Mucosa of gallbladder (tissue), 1 donor: Measurements from ENCODE around the gene COLEC11. TPM values are rescaled to one million over a fixed set of nuclear protein-coding genes. Genes with fewer than 3 reads are reported as not detected.
"Not testable (repeated sequence)": the region's sequence is repeated elsewhere in the genome, so short reads cannot be mapped to it uniquely, and the experiment has no call there.

Source experiments
- DNase-seq: peaks from one replicate; pipeline ENCODE4 v3.0.0-alpha.2; 2020; ENCODE audit warnings: low spot score
- total RNA-seq: library from RNA; stranded (reverse); gene quantifications from one replicate; pipeline ENCODE4 v1.2.1, GENCODE V29; 2021
- donor health status: DM: no; HTN: no; CAD: no.

The COLEC11 gene
- total RNA-seq, 1 donor from 2014 or later, result 79.0 TPM

DNA sequence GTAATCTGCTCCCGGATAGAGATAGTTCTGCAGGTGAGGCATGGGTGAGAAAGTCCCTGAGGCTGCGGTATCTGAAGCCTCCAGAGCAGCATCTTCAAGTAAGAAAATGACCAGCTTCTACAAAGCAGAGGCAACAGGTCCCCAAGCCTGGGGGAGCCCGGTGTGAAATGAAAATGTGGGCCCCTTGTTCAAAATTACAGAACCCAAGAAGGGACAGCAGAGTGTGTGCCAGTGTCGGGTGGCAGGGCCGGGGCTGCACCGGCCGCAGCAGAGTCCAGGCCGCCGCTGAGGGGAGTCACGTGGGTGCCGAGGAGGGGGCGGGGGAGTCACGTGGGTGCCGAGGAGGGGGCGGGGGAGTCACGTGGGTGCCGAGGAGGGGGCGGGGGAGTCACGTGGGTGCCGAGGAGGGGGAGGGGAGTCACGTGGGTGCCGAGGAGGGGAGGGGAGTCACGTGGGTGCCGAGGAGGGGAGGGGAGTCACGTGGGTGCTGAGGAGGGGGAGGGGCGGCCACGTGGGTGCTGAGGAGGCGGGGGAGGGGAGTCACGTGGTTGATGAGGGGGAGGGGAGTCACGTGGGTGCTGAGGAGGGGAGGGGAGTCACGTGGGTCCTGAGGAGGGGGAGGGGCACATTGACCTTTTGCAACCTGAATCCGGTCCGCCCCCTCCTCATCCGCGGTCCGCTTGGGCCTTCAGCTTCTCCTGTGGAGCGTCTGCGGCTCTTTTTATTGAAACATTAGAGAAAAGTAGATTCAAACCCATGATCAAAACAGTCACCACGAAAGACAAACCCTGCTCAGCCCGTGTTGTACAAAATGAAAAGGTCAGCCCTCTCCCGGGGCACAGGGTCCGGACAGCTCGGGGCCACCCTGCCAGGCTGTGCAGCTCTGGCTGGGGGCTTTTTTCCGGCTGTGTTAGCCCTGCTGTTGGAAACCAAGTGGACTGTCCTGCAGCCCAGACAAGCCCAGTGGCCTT lies 10.4 kb downstream of the COLEC11 start:
- peak; percentile 36 for DNase-seq

- DNase-seq, result no peak
These were observed 11.1 kb downstream of the COLEC11 start for GRCh38 chr2:3606028-3606369.

DNA sequence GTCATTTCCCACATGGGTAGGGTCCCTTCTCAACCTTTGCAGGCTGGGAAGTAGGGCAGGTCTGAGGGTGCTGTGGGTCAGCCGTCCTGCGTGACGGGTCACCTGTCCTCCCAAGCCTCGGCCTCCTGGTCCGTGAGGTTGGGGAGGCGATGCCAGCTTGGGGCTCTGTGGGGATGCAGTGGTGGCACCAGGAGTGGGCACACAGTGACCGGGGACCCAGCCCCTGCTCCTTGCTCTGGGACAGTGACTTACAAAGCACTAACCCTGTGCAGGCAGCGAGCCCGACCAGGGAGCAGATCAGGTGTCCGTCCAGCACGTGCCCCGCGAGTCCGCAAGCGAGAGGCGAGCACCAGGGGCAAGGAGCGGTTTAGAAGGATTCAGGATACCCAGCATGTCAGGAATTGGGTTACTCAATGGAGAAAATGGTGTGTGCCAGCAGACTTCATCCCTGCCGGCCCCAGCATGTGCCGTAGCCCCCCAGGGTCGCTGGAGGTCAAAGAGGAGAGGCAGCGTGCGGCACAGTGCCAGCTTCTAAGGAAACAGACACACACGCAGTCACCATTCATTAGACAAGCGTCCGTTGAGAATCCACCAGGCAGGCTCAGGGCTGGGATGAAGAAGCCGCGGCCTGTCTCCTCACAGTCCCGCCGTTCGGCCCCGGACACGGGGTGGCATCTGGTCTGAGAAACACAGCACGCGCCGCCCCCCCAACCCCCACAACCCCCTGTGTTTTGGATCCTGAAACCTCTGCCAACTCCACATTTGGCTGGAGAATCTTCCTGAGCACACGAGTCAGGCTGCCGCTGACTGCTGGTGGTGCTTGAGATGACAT lies 11.7 kb downstream of the COLEC11 start:
- DNase-seq, result no peak

GRCh38 chr2:3608373-3609278 lies 13.7 kb downstream of the COLEC11 start:
- DNase-seq, result no peak

DNA sequence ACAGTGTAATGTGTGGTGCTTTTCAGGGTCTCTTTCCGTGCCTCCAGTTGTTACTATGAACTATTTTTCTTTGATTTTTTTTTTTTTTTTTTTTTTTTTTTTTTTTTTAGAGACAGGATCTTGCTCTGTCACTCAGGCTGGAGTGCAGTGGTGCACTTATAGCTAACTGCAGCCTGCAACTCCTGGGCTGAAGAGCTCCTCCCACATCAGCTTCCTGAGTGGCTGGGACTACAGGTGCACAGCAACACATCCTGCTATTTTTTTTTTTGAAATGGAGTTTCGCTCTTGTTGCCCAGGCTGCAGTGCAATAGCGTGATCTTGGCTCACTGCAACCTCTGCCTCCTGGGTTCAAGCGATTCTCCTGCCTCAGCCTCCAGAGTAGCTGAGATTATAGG lies 14.4 kb downstream of the COLEC11 start:
- not testable (repeated sequence) for DNase-seq

DNA sequence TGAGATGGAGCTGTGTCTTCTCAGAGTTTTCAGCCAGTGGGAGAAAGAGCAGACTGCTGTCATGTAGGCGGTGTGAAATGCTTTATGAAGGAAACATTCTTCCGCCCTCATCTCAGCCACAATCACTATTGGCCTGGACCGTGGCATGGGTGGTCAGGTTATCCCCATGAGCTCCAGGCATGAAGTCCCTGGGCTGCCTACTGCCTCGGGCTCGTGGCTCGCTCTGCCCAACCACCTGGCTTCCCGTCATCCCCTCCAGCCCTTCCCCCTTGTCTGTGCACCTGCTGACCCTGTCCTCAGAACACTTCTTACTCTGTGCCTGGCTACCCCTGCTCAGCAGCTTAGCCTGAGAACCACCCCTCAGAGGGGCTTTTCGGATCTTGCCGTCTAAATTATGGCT lies 15.5 kb downstream of the COLEC11 start:
- no peak for DNase-seq

GRCh38 chr2:3610881-3611505 lies 16.1 kb downstream of the COLEC11 start:
- no peak for DNase-seq

DNA sequence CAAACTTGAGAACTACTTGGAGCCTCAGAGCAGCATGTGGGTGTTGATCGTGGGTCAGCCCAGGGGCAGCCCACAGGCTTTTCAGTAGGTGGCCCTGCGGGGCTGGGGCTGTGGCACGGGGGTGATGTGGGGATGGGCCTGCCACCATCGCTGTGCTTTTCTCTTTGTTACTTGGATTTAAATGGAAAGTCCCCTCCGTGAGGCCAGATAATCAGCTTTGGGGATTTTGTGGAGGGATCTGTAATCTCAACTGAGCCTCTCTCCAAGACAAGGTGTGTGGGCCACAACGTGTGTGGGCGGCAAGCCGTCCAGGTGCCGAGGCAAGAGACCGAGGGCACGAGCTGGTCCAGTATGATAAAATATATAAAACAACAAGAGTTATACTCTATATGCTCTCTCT lies 16.7 kb downstream of the COLEC11 start:
- peak; percentile 5 for DNase-seq

- peak; percentile 9 for DNase-seq
These were observed 18.0 kb downstream of the COLEC11 start for GRCh38 chr2:3612639-3613523.

GRCh38 chr2:3613524-3613905 lies 18.6 kb downstream of the COLEC11 start:
- peak; percentile 5 for DNase-seq

GRCh38 chr2:3614743-3615142 lies 19.8 kb downstream of the COLEC11 start:
- DNase-seq, result not testable (repeated sequence)

DNA sequence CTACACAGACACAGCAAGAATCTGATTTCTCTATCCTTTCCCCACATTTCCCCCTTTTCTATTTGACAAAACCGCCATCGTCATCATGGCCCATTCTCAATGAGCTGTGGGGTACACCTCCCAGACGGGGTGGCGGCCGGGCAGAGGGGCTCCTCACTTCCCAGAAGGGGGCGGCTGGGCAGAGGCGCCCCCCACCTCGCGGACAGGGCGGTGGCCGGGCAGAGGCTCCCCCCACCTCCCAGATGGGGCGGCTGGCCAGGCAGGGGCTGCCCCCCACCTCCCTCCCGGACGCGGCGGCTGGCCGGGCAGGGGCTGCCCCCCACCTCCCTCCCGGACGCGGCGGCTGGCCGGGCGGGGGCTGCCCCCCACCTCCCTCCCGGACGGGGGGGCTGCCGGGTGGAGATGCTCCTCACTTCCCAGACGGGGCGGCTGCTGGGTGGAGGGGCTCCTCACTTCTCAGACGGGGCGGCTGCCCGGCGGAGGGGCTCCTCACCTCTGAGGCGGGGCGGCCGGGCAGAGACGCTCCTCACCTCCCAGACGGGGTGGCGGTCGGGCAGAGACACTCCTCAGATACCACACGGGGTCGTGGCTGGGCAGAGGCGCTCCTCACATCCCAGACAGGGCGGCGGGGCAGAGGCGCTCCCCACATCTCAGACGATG lies 20.8 kb downstream of the COLEC11 start:
- not testable (repeated sequence) for DNase-seq

GRCh38 chr2:3616435-3617197 lies 21.7 kb downstream of the COLEC11 start:
- DNase-seq, result not testable (repeated sequence)

DNA sequence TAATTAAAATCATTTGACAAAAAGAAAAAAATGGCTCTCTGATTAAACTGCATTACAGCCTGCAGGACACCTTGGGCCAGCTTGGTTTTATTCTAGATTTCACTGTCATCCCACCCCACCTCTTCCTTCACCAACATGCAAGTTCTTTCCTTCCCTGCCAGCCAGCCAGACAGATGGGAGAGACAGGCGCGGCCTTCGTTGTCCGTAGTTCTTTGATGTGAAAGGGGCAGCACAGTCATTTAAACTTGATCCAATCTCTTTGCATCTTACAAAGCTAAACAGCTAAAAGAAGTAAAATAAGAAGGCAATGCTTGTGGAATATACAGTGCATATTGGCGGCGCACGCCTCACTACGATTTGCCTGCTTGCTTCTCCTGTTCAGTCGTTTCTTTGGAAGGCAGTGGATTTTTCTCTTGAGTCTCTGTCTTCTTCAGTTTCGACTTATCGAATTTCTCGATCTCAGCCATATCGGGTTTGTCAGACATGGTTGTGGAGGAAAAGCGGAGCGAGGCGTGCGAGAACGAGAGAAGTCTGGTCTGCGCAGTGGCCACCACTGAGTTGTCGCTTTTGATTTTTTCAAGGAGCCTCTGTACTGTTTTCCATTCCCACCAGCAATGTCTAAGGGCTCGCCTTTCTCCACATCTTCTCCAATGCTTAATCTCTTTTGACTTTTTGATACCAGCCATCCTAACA lies 22.4 kb downstream of the COLEC11 start:
- no peak for DNase-seq

DNA sequence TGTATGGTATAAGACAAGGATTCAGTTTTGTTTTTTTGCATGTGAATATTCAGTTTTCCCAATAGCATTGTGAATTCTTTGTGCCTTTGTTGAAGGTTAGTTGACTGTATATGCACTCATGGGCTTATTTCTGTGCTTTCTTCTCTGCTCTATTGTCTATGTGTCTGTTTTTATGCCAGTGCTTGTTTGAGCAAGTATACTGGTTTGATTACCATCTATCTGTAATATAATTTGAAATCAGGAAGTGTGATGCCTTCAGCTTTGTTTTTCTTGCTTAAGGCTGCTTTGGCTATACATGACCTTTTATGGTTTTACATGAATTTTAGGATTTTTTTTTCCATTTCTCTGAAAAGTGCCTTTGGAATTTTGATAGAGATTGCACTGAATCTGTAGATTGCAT lies 23.5 kb downstream of the COLEC11 start:
- DNase-seq, result no peak

DNA sequence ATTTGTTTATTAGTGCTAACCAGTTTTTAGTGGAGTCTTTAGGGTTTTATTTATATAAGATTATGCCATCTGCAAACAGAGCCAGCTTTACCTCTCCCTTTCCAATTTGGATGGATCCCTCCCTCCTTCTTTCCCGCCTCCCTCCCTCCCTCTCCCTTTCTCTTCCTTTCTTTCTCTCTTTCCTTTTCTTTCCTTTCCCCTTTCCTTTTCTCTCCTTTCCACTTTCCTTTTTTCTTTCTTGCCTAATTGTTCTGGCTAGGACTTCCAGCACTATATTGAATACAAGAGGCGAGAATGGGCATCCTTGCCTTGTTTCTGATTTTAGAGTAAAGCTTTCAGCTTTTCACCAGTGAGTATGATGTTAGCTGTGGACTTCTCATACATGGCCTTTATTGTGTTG lies 24.1 kb downstream of the COLEC11 start:
- DNase-seq, result no peak

DNA sequence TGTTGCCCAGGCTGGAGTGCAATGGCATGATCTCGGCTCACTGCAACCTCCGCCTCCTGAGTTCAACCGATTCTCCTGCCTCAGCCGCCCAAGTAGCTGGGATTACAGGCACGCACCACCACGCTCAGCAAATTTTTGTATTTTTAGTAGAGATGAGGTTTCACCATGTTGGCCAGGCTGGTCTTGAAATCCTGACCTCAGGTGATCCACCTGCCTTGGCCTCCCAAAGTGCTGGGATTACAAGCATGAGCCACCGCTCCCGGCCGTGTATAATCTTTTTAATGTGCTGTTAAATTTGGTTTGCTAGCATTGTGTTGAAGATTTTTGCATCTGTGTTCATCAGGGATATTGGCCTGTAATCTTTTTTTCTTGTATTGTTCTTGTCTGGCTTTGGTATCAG lies 24.7 kb downstream of the COLEC11 start:
- not testable (repeated sequence) for DNase-seq

DNA sequence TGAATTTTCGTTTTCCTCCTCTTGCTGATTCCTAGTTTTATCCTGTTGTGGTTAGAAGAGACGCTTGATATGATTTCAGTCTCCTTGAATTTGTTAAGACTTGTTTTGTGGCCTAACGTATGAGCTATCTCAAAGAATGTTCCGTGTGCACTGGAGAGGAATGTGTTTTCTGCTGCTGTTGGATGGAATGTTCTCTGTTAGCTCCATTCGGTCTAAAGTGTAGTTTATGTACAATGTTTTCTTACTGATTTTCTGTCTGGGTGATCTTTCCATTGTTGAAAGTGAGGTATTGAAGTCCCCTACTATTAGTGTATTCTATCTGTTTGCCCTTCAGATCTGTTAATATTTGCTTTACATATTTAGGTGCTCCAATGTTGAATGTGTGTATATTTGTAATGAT lies 25.9 kb downstream of the COLEC11 start:
- DNase-seq, result no peak
